ENCODE results near the gene IQGAP3. TPM values are rescaled to one million over a fixed set of nuclear protein-coding genes. Genes with fewer than 3 reads are reported as not detected.

The IQGAP3 gene
- polyA plus RNA-seq, 1 donor from 2014 or later, result not detected

DNA sequence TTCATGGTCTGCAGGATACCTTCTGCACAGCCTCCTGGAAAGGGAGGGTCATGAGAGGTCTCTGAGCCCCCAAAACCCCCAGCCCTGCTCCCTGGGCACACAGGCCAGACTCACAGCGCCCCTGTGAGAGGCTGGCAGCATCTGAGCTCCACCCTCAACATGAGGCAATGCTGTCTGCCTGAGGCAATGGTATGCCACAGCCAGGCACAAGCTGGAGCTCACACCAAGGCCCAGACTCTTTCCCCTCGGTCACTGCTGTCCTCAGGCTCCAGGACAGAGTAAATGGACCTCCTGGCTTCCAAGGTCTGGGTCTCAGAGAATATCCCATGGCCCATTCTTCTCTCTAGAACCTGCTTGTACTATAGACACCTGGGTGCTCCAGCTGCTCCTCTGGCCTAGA lies 89.0 kb downstream of the IQGAP3 start:
- Histone ChIP-seq H3K4me3 (ENCODE audit: low read length) (no peak overlapping the region), H2AFZ (ENCODE audit: low read depth, low read length) (no peak overlapping the region), H3K79me2 (replicated peaks; ENCODE audit: insufficient read depth, low read length) (peaks cover 44% of the 10 kb centered on the region), H3K9me2 (ENCODE audit: insufficient read depth, low read length) (no peaks in the 10 kb centered on the region), H3K27ac (ENCODE audit: low read length) (no peak overlapping the region), H3F3A (ENCODE audit: insufficient read depth, low read length, poor library complexity, severe bottlenecking) (peaks cover 2% of the 10 kb centered on the region), H3K36me3 (ENCODE audit: insufficient read depth, low read length) (no peaks in the 10 kb centered on the region), H3K9ac (ENCODE audit: low read length) (no peak overlapping the region), H3K9me3 (ENCODE audit: low read length) (no peaks in the 10 kb centered on the region), H3K27me3 (ENCODE audit: insufficient read depth, low read depth, low read length) (no peaks in the 10 kb centered on the region), H3K4me2 (ENCODE audit: low read length) (no peak overlapping the region), H4K20me1 (ENCODE audit: insufficient read depth) (no peaks in the 10 kb centered on the region)
- TF ChIP-seq SMC3 (conservative IDR thresholded peaks at IDR 0.05; ENCODE audit: poor library complexity) (no peak), MXI1 (conservative IDR thresholded peaks at IDR 0.05; ENCODE audit: poor library complexity, severe bottlenecking) (no peak), EP300 (conservative IDR thresholded peaks at IDR 0.05; ENCODE audit: poor library complexity, severe bottlenecking) (no peak), RAD21 (conservative IDR thresholded peaks at IDR 0.05) (no peak), EZH2 (IDR thresholded peaks at IDR 0.05; ENCODE audit: borderline replicate concordance, insufficient read depth, low read length, poor library complexity, severe bottlenecking) (no peak), TAF1 (IDR thresholded peaks at IDR 0.05; ENCODE audit: low read depth) (no peak), POLR2AphosphoS5 (IDR thresholded peaks at IDR 0.05) (no peak)
- TF ChIP-seq, protein P1, sequence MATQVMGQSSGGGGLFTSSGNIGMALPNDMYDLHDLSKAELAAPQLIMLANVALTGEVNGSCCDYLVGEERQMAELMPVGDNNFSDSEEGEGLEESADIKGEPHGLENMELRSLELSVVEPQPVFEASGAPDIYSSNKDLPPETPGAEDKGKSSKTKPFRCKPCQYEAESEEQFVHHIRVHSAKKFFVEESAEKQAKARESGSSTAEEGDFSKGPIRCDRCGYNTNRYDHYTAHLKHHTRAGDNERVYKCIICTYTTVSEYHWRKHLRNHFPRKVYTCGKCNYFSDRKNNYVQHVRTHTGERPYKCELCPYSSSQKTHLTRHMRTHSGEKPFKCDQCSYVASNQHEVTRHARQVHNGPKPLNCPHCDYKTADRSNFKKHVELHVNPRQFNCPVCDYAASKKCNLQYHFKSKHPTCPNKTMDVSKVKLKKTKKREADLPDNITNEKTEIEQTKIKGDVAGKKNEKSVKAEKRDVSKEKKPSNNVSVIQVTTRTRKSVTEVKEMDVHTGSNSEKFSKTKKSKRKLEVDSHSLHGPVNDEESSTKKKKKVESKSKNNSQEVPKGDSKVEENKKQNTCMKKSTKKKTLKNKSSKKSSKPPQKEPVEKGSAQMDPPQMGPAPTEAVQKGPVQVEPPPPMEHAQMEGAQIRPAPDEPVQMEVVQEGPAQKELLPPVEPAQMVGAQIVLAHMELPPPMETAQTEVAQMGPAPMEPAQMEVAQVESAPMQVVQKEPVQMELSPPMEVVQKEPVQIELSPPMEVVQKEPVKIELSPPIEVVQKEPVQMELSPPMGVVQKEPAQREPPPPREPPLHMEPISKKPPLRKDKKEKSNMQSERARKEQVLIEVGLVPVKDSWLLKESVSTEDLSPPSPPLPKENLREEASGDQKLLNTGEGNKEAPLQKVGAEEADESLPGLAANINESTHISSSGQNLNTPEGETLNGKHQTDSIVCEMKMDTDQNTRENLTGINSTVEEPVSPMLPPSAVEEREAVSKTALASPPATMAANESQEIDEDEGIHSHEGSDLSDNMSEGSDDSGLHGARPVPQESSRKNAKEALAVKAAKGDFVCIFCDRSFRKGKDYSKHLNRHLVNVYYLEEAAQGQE (IDR thresholded peaks at IDR 0.05; ENCODE audit: borderline replicate concordance), result no peak
- TF ChIP-seq, protein P2, sequence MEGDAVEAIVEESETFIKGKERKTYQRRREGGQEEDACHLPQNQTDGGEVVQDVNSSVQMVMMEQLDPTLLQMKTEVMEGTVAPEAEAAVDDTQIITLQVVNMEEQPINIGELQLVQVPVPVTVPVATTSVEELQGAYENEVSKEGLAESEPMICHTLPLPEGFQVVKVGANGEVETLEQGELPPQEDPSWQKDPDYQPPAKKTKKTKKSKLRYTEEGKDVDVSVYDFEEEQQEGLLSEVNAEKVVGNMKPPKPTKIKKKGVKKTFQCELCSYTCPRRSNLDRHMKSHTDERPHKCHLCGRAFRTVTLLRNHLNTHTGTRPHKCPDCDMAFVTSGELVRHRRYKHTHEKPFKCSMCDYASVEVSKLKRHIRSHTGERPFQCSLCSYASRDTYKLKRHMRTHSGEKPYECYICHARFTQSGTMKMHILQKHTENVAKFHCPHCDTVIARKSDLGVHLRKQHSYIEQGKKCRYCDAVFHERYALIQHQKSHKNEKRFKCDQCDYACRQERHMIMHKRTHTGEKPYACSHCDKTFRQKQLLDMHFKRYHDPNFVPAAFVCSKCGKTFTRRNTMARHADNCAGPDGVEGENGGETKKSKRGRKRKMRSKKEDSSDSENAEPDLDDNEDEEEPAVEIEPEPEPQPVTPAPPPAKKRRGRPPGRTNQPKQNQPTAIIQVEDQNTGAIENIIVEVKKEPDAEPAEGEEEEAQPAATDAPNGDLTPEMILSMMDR (IDR thresholded peaks at IDR 0.05; ENCODE audit: poor library complexity, severe bottlenecking), result no peak

DNA sequence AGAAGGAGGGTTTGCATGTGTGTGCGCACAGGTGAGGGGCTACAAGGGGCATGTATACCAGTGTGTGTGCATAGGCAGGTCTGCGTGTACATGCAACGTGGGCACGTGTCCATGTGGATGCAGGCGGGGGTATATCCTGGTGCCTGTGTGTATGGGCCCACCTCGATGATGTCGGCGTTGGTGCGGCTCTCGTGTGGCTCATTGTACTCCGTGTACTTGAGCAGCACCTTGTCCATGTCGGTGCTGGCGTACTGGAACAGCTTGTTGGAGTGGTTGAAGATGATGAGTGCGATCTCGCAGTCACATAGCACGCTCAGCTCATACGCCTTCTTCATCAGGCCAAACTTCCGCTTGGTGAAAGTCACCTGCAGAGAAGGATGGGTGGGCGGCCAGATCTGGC lies 90.1 kb downstream of the IQGAP3 start:
- no peak overlapping the region for H3K27ac ChIP-seq (ENCODE audit: low read length)
- H3K36me3 ChIP-seq (ENCODE audit: insufficient read depth, low read length), result no peaks in the 10 kb centered on the region
- H3K4me3 ChIP-seq (ENCODE audit: low read length), result no peak overlapping the region
- no peaks in the 10 kb centered on the region for H3F3A ChIP-seq (ENCODE audit: insufficient read depth, low read length, poor library complexity, severe bottlenecking)
- H3K27me3 ChIP-seq (ENCODE audit: insufficient read depth, low read depth, low read length), result no peaks in the 10 kb centered on the region
- H4K20me1 ChIP-seq (ENCODE audit: insufficient read depth), result no peaks in the 10 kb centered on the region
- no peak overlapping the region for H2AFZ ChIP-seq (ENCODE audit: low read depth, low read length)
- H3K9me3 ChIP-seq (ENCODE audit: low read length), result no peaks in the 10 kb centered on the region
- no peak overlapping the region for H3K9ac ChIP-seq (ENCODE audit: low read length)
- no peak overlapping the region for H3K4me2 ChIP-seq (ENCODE audit: low read length)
- H3K79me2 ChIP-seq (replicated peaks; ENCODE audit: insufficient read depth, low read length), result peaks cover 33% of the 10 kb centered on the region
- TF ChIP-seq RAD21 (conservative IDR thresholded peaks at IDR 0.05), result no peak
- TF ChIP-seq, protein P2 (IDR thresholded peaks at IDR 0.05; ENCODE audit: poor library complexity, severe bottlenecking), result no peak
- no peak for TF ChIP-seq EZH2 (IDR thresholded peaks at IDR 0.05; ENCODE audit: borderline replicate concordance, insufficient read depth, low read length, poor library complexity, severe bottlenecking)
- no peak for TF ChIP-seq EP300 (conservative IDR thresholded peaks at IDR 0.05; ENCODE audit: poor library complexity, severe bottlenecking)
- no peak for TF ChIP-seq TAF1 (IDR thresholded peaks at IDR 0.05; ENCODE audit: low read depth)
- H3K9me2 ChIP-seq (ENCODE audit: insufficient read depth, low read length), result no peaks in the 10 kb centered on the region
